Bronchial epithelial cell (primary cell): Measurements from ENCODE around the gene NPDC1. TPM values are rescaled to one million over a fixed set of nuclear protein-coding genes. Genes with fewer than 3 reads are reported as not detected.

Experiments
- DNase-seq: peaks from one replicate; pipeline ENCODE4 v3.0.0-alpha.2; 2010; ENCODE audit warnings: low read depth
- FAIRE-seq: peaks from 2 replicates; lab custom pipeline; 2011; peaks lifted over from hg19 to GRCh38; lab: Jason Lieb, UNC
- H3K27me3 ChIP-seq: 2 replicates; pipeline ENCODE4 v1.5.1; 2011; ENCODE audit warnings: low read length; ENCODE audit not compliant: control insufficient read depth, insufficient read depth
- H3K36me3 ChIP-seq: 2 replicates; pipeline ENCODE4 v1.5.1; 2011; ENCODE audit warnings: low read length; ENCODE audit not compliant: control insufficient read depth, insufficient read depth
- H3K4me3 ChIP-seq: 2 replicates; pipeline ENCODE4 v1.5.1; 2011; ENCODE audit warnings: mild to moderate bottlenecking, low read depth, low read length, control low read depth
- total RNA-seq: library from RNA; depleted of rRNA; stranded (reverse); fragments of >200 nt; gene quantifications from 2 replicates; pipeline ENCODE4 v1.2.1, GENCODE V29; 2014
- TF ChIP-seq, protein P1 (sequence below): IDR thresholded peaks from 2 replicates; pipeline ENCODE4 v1.5.1; 2011; ENCODE audit warnings: mild to moderate bottlenecking, moderate library complexity, low read length, control low read depth, inconsistent platforms; ENCODE audit not compliant: insufficient read depth, severe bottlenecking

NPDC1 gene
- total RNA-seq, 1 donor from 2014 or later, result 5.5 TPM

- TF ChIP-seq, protein P1, sequence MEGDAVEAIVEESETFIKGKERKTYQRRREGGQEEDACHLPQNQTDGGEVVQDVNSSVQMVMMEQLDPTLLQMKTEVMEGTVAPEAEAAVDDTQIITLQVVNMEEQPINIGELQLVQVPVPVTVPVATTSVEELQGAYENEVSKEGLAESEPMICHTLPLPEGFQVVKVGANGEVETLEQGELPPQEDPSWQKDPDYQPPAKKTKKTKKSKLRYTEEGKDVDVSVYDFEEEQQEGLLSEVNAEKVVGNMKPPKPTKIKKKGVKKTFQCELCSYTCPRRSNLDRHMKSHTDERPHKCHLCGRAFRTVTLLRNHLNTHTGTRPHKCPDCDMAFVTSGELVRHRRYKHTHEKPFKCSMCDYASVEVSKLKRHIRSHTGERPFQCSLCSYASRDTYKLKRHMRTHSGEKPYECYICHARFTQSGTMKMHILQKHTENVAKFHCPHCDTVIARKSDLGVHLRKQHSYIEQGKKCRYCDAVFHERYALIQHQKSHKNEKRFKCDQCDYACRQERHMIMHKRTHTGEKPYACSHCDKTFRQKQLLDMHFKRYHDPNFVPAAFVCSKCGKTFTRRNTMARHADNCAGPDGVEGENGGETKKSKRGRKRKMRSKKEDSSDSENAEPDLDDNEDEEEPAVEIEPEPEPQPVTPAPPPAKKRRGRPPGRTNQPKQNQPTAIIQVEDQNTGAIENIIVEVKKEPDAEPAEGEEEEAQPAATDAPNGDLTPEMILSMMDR, result no peak
- no peak for FAIRE-seq
- H3K4me3 ChIP-seq, result no peak overlapping the region
Observed at GRCh38 chr9:137076636-137077009, 30.6 kb upstream of the NPDC1 start.

GRCh38 chr9:137075275-137075775 is 29.3 kb upstream of the NPDC1 start:
- no peak for FAIRE-seq

More at GRCh38 chr9:137076636-137077009, 30.6 kb upstream of the NPDC1 start:
- Histone ChIP-seq H3K27me3 (no peaks in the 10 kb centered on the region), H3K36me3 (peaks cover 3% of the 10 kb centered on the region)
- DNase-seq, result no peak

DNA sequence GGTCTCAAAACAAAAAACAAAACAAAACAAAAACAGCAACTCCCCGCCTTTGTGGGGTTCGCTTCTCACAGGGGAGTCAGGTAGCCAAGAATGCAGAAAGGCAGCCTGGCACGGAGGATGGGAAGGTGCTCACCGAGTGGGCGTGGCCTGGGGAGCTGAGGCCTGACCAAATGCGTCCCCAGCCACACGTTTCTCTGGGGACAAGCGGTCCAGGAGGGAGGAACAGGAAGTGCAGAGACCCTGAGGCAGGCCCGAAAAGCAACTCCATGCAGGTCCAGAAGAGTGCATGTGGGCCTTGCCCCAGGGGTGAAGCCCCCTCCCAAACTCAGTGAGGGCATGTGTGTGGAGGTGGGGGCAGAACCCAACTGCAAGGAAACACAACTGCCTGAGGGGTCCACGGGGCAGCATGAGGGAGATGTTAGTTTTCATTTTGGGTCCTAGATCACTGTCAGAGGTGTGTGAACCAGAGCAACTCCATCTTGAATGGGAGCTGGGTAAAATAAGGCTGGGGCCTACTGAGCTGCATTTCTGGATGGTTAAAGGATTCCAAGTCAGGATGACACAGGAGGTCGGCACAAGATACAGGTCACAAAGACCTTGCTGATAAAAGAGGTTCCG is 28.8 kb upstream of the NPDC1 start:
- Histone ChIP-seq H3K4me3 (no peak overlapping the region), H3K36me3 (peaks cover 1% of the 10 kb centered on the region), H3K27me3 (no peaks in the 10 kb centered on the region)
- DNase-seq (no peak), FAIRE-seq (no peak)
- TF ChIP-seq, protein P1, result no peak

More at GRCh38 chr9:137075275-137075775, 29.3 kb upstream of the NPDC1 start:
- H3K36me3 ChIP-seq, result peaks cover 1% of the 10 kb centered on the region
- H3K4me3 ChIP-seq, result no peak overlapping the region
- TF ChIP-seq, protein P1, result no peak
- peak; percentile 46 for DNase-seq
- H3K27me3 ChIP-seq, result no peaks in the 10 kb centered on the region

DNA sequence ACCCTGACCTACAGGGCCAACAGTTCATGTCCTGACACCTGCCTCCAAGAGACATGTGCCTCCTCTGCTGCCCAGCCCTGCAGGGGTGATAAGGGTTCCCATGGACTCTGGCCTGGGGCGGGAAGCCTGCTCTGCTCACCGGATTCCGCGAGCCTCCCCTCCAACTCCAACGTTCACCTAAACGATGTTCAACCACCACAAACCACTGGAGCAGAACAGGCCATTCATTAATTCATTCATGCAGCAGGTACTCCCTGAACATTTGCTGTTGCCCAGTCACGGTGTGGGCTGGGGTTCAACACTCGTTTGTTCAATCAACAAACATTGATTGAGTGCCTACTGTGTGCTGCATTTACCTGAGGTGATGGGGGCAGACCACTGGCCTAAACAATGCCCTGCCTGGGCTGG is 28.0 kb upstream of the NPDC1 start:
- Histone ChIP-seq H3K4me3 (no peak overlapping the region), H3K36me3 (no peaks in the 10 kb centered on the region), H3K27me3 (no peaks in the 10 kb centered on the region)
- FAIRE-seq (no peak), DNase-seq (no peak)
- TF ChIP-seq, protein P1, result no peak

DNA sequence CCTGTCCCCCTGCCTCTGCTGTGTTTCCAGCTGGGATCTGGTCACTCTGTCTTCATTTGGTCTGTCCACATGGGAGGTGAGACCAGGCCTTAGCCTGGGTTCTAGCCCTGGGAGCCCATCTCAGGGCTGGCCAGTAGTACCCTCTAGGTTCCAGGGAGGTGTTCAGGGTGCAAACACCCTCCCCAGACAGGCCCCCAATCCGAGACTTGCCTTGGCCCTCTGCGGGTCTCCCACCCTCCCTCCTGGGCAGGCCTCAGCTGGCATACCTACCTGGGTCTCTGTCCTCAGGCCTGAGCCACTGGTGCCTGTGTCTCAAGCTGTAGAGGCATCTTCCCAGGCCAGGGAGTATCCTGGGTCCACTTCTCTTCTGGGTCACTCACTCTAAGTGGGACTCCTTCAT is 25.3 kb upstream of the NPDC1 start:
- FAIRE-seq (no peak), DNase-seq (no peak)
- H3K36me3 ChIP-seq, result no peaks in the 10 kb centered on the region
- TF ChIP-seq, protein P1, result no peak
- H3K4me3 ChIP-seq, result no peak overlapping the region
- no peaks in the 10 kb centered on the region for H3K27me3 ChIP-seq

DNA sequence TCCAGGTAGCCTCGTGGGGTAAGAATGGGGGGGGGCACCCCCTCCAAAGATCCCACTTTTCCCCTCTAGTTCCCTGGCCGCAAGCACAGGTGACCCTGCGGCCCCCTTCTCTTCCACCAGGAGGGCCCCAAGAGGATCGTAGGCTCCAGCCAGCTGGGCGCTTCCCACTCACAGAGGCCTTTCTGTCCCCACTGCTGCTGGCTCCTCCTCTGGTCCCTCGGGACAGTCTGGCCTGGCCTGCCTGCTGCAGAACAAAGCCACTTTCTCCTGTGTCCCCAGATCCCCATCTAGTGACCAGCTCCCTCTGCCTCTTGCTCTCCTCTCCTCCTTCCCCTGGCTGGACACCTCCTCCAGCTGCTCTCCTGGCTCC is 24.9 kb upstream of the NPDC1 start:
- Histone ChIP-seq H3K4me3 (peak overlapping the region; percentile 36), H3K36me3 (no peaks in the 10 kb centered on the region), H3K27me3 (no peaks in the 10 kb centered on the region)
- no peak for DNase-seq
- TF ChIP-seq, protein P1, result no peak
- no peak for FAIRE-seq
